Measurements from ENCODE around the gene CBLN3.
"Not testable (repeated sequence)": the region's sequence is repeated elsewhere in the genome, so short reads cannot be mapped to it uniquely, and the experiment has no call there.

The CBLN3 gene

DNA sequence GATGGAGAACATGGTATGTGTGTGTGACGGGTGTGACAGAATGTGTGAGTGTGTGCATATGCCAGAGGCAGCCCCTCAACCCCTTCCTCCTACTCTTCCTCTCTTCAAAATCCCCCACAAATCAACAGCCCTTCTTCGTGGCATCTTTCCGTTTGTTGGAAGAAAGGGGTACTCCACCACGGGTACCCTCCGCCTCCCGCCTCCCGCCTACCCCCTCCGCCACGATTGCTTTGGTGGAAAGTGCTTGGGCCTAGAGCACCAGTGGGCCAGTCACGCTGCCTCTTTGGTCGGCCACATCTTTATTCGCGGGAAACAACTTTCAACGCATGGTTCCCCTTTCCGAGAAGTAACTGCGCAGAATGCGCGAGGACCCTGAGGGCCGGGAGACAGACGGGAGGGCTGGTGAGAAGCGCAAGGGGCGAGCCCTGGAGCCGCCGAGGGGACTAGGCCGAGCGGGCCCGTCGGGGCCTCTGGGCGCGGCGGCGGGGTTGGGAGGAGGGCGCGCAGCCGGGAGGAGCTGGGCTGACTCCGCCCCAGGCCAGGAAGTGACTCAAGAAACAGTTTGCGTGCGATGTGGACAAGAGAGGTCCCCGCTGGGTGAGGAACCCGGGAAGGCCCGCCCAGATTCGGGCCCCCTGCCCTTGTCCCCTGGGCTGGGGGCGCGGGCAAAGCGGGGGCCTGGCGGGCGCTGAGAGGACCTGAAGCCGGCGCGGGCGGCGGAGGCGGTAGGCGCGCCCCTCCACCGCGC lies at the start of gene CBLN3, which contains the start of gene KHNYN:
CBLN3 (minus strand) TSS at position 274 of the 748 bp plus-strand sequence. CDS start 614 bp downstream, outside the sequence.
KHNYN (plus strand) TSS at position 560 of the 748 bp plus-strand sequence. CDS start 777 bp downstream, outside the sequence.
- peak; percentile 93 for DNase-seq

GRCh38 chr14:24475261-24475660 lies 45.8 kb upstream of the CBLN3 start:
- no peak for DNase-seq

- no peak for DNase-seq
These were observed 43.7 kb upstream of the CBLN3 start for GRCh38 chr14:24473211-24473610.

DNA sequence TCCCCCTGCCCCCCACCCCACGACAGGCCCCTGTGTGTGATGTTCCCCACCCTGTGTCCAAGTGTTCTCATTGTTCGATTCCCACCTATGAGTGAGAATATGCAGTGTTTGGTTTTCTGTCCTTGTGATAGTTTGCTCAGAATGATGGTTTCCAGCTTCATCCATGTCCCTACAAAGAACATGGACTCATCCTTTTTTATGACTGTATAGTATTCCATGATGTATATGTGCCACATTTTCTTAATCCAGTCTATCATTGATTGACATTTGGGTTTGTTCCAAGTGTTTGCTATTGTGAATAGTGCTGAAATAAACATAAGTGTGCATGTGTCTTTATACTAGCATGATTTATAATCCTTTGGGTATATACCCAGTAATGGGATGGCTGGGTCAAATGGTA lies 41.0 kb upstream of the CBLN3 start:
- DNase-seq, result not testable (repeated sequence)

DNA sequence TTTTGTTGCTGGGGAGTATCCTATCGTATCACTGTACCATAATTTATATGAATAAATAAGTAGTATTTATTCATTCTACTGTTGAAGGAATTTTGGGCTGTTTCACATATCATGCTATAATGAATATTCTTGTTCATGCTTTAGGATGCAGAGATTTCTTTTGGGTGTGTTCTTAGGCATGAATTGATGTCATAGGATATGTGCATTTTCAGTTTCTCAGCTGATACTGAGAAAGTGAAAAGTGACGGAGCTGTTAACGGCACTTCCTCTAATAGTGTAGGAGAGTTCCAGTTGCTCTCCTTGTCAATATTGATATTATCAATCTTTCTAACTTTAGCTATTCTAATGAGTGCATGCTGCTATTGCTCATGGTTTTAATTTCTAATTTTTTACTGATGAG lies 36.3 kb upstream of the CBLN3 start:
- no peak for DNase-seq

- no peak for DNase-seq
These were observed 35.9 kb upstream of the CBLN3 start for GRCh38 chr14:24465368-24465767.

DNA sequence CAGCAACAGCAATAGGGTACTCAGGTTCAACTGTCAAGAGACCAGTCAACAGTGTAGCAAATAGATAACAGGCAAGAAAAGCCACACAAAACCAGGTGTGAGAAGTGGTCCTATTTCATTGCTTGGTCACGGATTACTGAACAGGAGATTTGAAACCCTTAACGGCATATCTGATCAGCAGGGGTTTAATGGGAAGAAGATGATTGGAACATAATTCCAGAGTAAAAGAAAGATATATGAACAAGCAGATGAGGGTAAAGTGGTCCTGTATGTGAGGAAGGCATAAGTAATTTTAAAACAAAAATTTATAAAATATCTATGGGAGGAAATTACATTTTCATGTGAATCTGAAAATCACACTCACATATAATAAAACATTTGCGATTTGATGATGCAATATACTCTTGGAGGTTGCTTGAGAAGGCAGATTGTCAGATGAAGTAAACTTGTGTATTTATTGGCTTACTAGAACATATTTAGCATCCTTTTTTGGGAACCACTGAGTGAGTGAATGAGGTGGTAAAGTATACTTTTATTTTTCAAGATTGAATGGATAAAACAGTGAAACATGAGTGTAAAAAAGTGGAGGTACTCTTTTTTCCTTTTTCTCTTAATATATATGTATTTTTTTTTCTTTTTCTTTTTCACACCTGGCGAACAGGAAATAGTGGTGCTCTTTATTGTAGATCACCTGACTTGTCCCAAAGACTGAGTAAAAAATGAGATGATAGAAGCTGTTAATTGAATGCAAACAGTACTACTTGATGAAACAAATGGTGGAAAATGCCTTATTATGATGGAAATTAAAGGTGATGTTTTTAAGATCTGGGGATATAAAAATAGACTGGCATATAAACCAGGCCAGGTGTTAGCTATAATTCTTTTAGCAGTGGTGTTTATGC lies 34.7 kb upstream of the CBLN3 start:
- DNase-seq, result no peak

DNA sequence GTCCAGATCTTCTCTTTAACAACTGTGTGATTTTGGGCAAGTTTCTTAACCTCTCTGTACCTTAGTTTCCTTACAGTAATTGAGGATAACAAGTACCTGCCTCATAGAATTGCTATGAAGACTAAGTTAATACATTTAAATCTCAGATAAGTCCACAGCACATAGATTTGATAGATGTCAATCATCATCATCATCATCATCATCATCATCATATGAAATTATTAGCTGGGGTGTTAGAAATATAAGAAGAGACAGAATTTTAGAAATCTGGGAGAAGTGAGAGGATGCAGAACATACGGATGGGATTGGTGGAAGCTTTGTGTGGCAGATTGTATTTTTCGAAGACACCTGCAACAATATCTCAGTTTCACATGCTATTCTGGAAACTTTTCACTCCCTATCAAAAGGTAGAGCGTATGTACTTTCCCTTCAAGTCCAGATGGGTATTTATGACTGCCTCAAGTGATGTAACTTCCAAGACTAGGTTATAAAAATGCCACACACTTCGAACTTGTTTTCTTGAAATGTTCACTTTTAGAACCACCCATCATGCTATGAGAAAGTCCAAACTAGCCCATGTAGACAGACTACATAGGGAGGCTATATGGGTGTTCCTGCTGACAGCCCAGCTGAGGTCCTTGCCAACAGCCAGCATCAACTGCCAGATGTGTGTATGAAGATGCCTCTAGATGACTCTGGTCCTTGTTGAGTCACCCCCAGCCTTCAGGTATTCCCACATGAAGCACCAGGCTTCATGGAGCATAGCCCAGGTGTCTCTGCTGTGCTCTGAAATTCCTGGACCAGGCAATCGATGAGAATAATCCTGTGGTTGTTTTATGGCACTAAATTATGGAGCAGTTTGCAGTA lies 33.8 kb upstream of the CBLN3 start:
- DNase-seq, result no peak

- no peak for DNase-seq
These were observed 31.9 kb upstream of the CBLN3 start for GRCh38 chr14:24461336-24461735.

GRCh38 chr14:24459331-24459730 lies 29.9 kb upstream of the CBLN3 start:
- no peak for DNase-seq

GRCh38 chr14:24458736-24459135 lies 29.3 kb upstream of the CBLN3 start:
- no peak for DNase-seq

DNA sequence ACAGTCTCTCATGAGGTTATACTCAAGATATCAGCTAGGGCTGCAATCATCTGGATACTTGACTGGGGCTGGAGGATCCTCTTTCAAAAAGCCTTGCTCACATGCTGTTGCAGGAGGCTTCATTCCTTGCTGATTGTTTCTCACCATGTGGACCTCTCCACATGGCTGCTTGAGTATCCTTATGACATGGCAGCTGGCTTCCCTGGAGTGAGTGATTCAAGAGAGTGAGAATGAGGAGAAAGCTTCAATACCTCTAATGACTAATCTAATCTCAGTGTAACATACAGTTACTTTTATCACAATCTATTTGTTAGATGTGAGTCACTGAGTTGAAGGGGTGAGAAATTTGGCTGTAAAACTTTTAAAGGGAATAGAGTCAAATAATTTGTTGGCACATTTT lies 27.5 kb upstream of the CBLN3 start:
- DNase-seq, result no peak

DNA sequence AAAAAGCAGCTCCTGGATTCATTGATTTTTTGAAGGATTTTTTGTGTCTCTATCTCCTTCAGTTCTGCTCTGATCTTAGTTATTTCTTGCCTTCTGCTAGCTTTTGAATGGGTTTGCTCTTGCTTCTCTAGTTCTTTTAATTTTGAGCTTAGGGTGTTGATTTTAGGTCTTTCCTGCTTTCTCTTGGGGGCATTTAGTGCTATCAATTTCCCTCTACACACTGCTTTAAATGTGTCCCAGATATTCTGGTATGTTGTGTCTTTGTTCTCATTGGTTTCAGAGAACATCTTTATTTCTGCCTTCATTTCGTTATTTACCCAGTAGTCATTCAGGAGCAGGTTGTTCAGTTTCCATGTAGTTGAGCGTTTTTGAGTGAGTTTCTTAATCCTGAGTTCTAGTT lies 21.4 kb upstream of the CBLN3 start:
- DNase-seq, result not testable (repeated sequence)

DNA sequence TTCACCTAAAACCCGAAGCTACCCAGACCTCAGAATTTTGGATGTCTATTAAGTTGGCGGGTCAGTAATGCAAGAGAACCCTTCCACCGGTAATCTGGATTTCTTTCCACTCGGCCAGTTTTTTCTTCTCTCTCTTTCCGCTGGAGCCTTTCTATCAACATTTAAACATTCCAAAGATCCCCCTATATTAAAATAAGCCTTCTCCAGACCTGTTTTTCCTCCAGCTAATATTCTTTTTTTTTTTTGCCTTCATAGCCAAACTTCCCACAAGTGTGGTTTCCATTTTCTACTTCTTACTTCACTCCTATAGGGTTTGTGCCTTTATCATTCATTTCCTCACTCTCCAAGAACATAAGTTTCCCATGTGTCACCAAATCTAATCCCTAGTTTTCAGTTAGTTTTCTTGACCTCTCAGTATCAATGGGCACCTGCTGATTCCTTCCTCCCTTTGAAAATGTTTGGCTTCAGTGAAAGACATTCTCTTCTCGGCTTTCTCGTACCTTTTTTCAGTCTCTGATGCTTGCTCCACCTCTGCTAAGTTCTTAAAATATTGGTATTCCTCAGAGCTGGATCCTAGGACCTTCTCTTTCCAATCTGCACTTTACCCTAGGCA lies 13.7 kb upstream of the CBLN3 start:
- no peak for DNase-seq

DNA sequence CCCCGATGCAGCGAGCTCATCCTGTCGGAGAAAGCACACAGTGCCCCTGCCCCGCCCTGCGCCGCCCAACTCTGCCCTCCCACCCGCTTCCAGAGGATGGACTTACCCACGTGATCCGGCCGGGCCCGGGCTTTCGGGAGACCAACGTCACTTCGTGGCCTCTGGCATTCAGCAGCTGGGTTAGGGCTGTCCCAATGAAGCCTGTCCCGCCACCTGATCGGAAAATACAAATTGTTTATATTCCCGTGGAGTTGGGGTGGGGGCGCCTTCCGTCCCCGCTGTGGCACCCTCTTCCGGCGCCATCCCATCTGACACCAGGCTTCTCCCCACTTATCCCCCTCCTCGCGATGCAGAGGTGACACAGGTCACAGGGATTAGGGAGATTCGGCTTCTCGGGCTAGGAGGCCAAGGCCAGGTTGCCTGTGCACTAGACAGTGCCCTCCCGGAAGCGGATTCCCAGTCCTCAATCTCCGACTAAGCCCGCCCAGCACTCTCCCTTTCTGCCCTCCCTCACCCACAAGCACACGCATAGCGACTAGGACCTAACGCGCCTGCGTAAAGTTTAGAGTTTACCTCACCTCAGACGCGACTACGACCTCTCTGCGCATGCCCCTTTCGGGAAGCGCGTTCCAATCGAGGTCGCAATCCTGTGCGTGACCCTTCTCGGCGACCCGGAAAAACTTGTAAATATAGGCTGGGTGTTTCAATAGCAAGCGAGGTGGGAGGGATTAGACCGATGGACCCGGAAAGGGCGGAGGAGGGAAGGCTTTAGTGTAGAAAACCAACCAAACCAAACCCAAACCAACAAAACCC lies 13.0 kb upstream of the CBLN3 start, which contains the start of gene SDR39U1:
SDR39U1 (minus strand) TSS at position 537 of the 813 bp plus-strand sequence; CDS start at position 530, 7 bp downstream.
- DNase-seq, result peak; percentile 99

GRCh38 chr14:24441904-24442239 lies 12.4 kb upstream of the CBLN3 start:
- no peak for DNase-seq

GRCh38 chr14:24441485-24441884 lies 12.0 kb upstream of the CBLN3 start:
- no peak for DNase-seq

DNA sequence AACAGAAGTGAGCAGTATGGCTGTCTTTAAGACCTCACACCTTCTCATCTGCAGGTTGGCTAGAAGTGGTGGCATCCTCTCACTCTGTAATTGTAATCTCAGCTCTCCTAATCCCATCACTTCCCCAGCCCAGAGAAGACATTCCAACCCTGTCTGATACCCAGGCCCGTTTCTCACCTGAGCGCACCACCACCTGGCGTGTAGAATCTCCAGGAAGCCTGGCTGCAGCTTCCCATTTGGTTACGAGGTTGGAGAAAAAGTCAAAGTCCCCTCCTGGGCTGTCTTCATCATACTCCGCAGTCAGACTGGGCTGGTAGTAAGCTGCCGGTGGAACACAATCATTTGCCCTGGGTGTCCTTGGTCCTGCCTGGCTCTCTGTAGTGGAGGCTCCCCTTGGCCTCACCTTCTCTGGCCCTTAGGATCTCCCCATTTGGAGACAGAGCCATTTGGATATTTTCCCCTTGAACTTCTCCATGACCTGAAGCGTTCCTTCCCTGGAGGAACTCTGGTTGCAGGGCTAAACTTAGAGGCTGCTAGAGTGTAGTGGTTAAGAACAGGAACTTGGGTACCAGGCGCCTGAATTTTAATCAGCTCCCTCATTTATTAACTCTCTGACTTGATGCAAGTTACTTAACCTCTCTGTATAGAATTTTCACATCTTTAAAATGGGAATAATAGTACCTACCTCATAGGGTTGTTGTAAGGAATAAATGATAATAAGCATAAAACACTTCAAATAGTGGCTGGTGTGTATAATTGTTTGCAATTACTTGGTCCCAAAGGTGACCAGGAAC lies 11.3 kb upstream of the CBLN3 start:
- no peak for DNase-seq

DNA sequence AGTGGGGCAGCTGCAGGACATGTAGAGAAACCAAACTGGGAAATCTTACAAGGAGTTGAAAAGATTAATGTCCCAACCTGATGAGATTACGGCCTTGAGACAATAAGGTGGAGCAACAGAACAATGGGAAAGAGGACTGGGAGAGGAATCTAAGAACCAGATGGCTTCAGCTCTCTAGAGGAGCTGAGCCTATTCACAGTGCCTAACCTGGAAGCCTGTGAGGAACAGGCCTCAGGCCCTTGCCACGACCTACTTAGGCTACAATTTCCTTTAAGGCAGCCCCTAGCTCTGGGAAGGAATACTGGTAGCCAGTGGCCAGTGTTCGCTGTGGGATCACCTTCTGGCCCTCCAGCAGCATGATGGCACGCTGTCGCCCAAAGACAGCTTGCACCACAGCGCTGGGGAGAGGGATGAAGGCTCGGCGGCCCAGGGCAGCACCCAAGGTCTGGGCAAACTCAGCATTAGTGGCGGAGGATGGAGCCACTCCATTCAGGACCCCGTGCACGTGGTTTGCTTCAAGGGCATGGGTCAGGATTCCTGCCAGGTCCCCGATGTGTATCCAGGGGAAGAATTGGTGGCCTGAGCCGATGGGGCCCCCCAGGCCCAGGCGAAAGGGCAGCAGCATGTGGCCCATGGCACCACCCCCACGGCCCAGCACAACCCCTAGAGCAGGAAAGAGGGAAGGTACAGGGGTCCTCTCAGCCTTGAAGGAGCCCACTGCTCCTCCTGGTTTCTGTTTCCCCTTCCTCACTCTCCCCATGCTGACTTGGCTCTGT lies 10.6 kb upstream of the CBLN3 start:
- no peak for DNase-seq

DNA sequence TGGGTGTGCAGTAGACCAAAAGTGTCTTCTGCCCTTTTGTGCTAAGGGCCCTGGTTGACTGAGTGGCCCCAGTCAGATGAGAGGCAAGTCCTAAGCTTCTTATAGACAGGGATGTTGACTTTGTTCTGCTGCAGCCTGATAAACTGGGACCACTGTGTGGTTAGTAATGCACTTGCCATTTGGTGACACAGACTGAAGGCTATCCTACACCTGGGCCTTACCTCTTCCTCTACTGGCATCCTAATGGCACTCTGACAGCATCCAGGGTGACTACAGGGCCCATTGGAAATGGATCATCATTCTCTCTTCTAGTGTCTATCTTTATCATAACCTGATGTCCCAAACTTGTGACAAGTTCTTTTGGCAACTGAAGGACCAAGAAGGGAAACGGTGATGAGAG lies 9.8 kb upstream of the CBLN3 start:
- DNase-seq, result no peak

Data from activated CD4-positive, alpha-beta T cell treated with anti-CD3 and anti-CD28 coated beads, Interleukin-2, Interleukin-6, amounts not matched to agents 100 ng/mL and 50 ng/mL, durations not matched to agents 16 hours and 8 hours (primary cell).